GM23338 (cell line): ENCODE measurements around the gene BLZF1.

Experiments used
- CTCF ChIP-seq, 2 experiments: fragments of 200-600 bp in 1 of 2; sonication (generic) in 1 of 2; conservative IDR thresholded peaks; 2 replicates each; pipeline versions ENCODE4 v1.5.1 to v1.6.1; 2016 to 2017; ENCODE audit warnings: antibody characterized with exemption in 2 of 2, low read depth in 2 of 2, mild to moderate bottlenecking in 2 of 2, moderate library complexity in 1 of 2
- EZH2 ChIP-seq: fragments of 200-600 bp; sonication (generic); IDR thresholded peaks from one replicate; pipeline ENCODE4 v1.8.0; 2017; ENCODE audit warnings: antibody characterized with exemption, mild to moderate bottlenecking, low read depth; ENCODE audit not compliant: unreplicated experiment
- ZNF114 ChIP-seq: fragments of 250-450 bp; sonication (Bioruptor Pico); IDR thresholded peaks from 2 replicates; pipeline ENCODE4 v1.5.0; 2020; ENCODE audit warnings: mild to moderate bottlenecking, moderate library complexity

GRCh38 chr1:169426174-169426705, 58.2 kb downstream of the BLZF1 start:
- TF ChIP-seq ZNF114 (CRISPR knock-in tag) (no peak), CTCF (conservative IDR thresholded peaks at IDR 0.05; ENCODE audit: low read depth in 2 of 2) (no peak), EZH2 (no peak)
